ENCODE data around the gene SULT1C4.

- TF ChIP-seq CBFB (CRISPR knock-in tag; IDR thresholded peaks at IDR 0.05; ENCODE audit: low read depth), result no peak
- no peak for TF ChIP-seq CTCF (IDR thresholded peaks at IDR 0.05)
- no peak for TF ChIP-seq ATF3 (CRISPR knock-in tag; conservative IDR thresholded peaks at IDR 0.05)
- TF ChIP-seq MLX (CRISPR knock-in tag; IDR thresholded peaks at IDR 0.05), result no peak
- TF ChIP-seq MAX (CRISPR knock-in tag; IDR thresholded peaks at IDR 0.05), result no peak
- no peak for TF ChIP-seq SMAD4 (CRISPR knock-in tag; IDR thresholded peaks at IDR 0.05)
- TF ChIP-seq FOXP4 (CRISPR knock-in tag; IDR thresholded peaks at IDR 0.05), result no peak
- TF ChIP-seq ZNF219 (CRISPR knock-in tag; IDR thresholded peaks at IDR 0.05; ENCODE audit: borderline replicate concordance), result no peak
- no peak for TF ChIP-seq KAT7 (CRISPR knock-in tag; IDR thresholded peaks at IDR 0.05; ENCODE audit: borderline replicate concordance)
Observed at GRCh38 chr2:108418416-108418815, 40.7 kb downstream of the SULT1C4 start.

Data from WTC11 (cell line).